Measurements from ENCODE around the gene SLC16A10. TPM values are rescaled to one million over a fixed set of nuclear protein-coding genes. Genes with fewer than 3 reads are reported as not detected.

Gene SLC16A10, protein sequence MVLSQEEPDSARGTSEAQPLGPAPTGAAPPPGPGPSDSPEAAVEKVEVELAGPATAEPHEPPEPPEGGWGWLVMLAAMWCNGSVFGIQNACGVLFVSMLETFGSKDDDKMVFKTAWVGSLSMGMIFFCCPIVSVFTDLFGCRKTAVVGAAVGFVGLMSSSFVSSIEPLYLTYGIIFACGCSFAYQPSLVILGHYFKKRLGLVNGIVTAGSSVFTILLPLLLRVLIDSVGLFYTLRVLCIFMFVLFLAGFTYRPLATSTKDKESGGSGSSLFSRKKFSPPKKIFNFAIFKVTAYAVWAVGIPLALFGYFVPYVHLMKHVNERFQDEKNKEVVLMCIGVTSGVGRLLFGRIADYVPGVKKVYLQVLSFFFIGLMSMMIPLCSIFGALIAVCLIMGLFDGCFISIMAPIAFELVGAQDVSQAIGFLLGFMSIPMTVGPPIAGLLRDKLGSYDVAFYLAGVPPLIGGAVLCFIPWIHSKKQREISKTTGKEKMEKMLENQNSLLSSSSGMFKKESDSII
- total RNA-seq = 10 to 100 TPM; 24.4 to 32.4 TPM

DNA sequence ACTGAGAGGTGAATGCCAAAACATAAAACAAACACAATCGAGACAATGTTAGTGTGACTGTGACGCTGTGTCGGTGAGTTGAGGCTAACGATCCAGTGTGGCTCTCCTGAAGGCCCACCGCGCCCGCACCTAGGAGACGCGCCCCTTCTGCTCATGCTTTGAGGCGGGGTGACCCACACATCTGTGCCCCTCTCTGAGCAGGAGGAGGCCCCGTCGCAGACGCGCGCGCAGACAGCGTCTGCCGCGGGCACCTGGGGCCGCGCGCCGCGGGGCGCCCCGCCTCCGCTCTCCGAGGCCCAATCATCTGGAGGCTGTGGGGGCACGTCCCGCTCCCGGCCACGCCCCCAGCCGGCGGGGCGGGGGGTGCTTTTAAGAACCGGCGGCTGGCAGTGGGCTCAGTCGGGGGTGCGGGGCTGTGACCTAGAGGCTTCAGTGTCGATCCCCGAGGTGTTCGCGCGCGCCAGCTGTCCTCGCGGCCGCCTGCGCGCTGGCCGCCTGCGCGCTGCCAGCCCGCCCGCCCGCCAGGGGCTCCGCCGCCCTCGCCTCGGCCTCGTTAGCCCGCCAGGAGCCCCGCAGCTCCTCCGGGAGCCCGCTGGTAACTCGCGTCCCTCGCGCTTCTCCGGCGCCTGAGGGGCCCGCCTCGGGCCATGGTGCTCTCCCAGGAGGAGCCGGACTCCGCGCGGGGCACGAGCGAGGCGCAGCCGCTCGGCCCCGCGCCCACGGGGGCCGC, at the start of gene SLC16A10:
Gene SLC16A10, plus strand, starts transcription at position 398 of the 730 bp plus-strand sequence. Its CDS starts 250 bp downstream, at position 648.
- no peaks in the 10 kb centered on the region for H3K27me3 ChIP-seq (replicated peaks; ENCODE audit: insufficient read depth)
- H3K4me3 ChIP-seq = peak within 1 kb of the TSS; percentile 72
- TF ChIP-seq, protein P1, sequence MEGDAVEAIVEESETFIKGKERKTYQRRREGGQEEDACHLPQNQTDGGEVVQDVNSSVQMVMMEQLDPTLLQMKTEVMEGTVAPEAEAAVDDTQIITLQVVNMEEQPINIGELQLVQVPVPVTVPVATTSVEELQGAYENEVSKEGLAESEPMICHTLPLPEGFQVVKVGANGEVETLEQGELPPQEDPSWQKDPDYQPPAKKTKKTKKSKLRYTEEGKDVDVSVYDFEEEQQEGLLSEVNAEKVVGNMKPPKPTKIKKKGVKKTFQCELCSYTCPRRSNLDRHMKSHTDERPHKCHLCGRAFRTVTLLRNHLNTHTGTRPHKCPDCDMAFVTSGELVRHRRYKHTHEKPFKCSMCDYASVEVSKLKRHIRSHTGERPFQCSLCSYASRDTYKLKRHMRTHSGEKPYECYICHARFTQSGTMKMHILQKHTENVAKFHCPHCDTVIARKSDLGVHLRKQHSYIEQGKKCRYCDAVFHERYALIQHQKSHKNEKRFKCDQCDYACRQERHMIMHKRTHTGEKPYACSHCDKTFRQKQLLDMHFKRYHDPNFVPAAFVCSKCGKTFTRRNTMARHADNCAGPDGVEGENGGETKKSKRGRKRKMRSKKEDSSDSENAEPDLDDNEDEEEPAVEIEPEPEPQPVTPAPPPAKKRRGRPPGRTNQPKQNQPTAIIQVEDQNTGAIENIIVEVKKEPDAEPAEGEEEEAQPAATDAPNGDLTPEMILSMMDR (IDR thresholded peaks at IDR 0.05) = no peak
- H3K9me3 ChIP-seq = no peaks in the 10 kb centered on the region
- peak; percentile 24 for DNase-seq (ENCODE audit: low spot score)
- peaks cover 0 to 8% of the 10 kb centered on the region in 2 donors for H3K4me1 ChIP-seq (ENCODE audit: control insufficient read depth in 1 of 2, low read depth in 2 of 2)
- H3K36me3 ChIP-seq = no peaks in the 10 kb centered on the region
- no peak within 1 kb of the TSS for H3K27ac ChIP-seq
- peak; percentile 30 for ATAC-seq (ENCODE audit: insufficient number of reproducible peaks, low FRiP score, low read depth)

DNA sequence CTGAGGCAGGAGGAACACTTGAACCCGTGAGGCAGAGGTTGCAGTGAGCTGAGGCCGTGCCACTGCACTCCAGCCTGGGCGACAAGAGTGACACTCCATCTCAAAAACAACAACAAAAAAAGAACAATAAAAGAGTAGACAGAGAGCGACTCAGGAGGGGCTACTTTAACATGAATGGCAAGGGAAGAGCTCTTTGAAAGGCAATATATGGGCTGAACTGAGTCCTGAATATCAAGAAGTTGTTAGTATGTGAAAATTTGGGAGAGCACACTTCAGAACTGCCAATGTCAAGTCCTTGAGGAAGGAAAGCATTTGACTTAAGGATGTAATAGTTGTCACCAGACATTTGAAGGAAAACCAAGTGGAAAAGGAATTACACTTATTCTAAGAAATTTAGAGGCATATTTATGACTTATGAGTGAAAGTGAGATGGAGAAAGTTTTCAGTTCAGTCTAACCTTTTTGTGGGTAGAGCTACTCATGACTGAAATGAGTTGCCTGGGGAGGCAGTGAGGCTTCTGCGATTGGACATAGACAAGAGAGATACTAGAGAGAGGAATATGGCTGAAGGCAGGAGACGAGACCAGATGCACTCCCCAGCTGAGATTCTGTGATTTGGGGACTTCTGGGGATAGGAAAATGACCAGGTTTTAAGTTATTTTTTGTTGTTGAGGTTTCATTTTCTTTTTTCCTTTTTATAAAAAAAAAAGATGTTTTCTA, 48.6 kb upstream of the SLC16A10 start:
- no peak for ATAC-seq (ENCODE audit: insufficient number of reproducible peaks, low FRiP score, low read depth)

DNA sequence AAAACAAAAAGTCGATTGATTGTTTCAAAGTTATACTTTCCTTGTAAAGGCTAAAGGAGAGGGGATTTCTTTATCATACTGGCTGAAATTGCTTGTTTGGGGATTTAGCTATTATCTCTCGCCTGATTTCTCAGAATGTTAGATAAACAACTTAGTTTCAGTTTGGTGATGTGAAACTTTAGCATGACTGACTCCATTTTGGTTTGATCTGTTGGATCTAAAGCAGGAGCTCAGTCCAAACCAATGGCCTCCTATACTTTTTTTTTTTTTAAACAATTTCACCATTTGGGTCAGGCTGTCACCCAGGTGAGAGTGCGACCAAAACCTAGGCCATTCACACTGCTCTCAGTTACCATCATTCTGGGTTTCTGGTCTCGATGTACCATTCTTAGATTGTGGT, 45.4 kb upstream of the SLC16A10 start:
- Histone ChIP-seq H3K4me1 (ENCODE audit: control insufficient read depth in 1 of 2, low read depth in 2 of 2) (no peaks in the 10 kb centered on the region), H3K27me3 (replicated peaks; ENCODE audit: insufficient read depth) (no peaks in the 10 kb centered on the region), H3K36me3 (no peaks in the 10 kb centered on the region), H3K9me3 (no peaks in the 10 kb centered on the region), H3K4me3 (no peak overlapping the region), H3K27ac (no peak overlapping the region)
- TF ChIP-seq, protein P1 (IDR thresholded peaks at IDR 0.05) = no peak
- no peak for DNase-seq (ENCODE audit: low spot score)
- ATAC-seq (ENCODE audit: insufficient number of reproducible peaks, low FRiP score, low read depth) = no peak

More for the DNA sequence above, 48.6 kb upstream of the SLC16A10 start:
- peaks cover 0 to 5% of the 10 kb centered on the region in 2 donors for H3K4me1 ChIP-seq (ENCODE audit: control insufficient read depth in 1 of 2, low read depth in 2 of 2)
- H3K36me3 ChIP-seq = no peaks in the 10 kb centered on the region
- no peak overlapping the region for H3K27ac ChIP-seq
- H3K9me3 ChIP-seq = no peaks in the 10 kb centered on the region
- DNase-seq (ENCODE audit: low spot score) = no peak
- H3K4me3 ChIP-seq = no peak overlapping the region
- TF ChIP-seq, protein P1 (IDR thresholded peaks at IDR 0.05) = no peak
- no peaks in the 10 kb centered on the region for H3K27me3 ChIP-seq (replicated peaks; ENCODE audit: insufficient read depth)

DNA sequence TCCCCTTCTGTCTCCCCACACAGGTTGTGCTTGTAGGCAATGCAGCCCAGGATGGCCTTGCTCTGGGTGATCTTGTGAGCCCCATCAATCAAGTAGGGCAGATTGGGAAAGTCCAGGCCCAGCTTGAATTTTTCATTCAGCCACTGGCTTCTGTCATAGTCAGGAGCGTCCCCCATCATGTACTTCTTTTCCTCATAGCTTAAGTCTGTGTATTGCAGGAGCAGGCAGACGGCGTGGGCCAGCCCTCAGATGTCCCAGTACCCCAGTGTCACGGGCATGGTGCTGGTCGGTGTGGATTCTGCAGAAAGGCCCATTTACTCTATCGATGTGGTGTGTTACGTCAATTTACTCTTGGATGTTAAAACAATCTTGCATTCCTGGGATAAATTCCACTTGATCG, 40.1 kb upstream of the SLC16A10 start:
- TF ChIP-seq, protein P1 (IDR thresholded peaks at IDR 0.05) = no peak
- Histone ChIP-seq H3K27ac (no peak overlapping the region), H3K27me3 (replicated peaks; ENCODE audit: insufficient read depth) (no peaks in the 10 kb centered on the region), H3K4me1 (ENCODE audit: control insufficient read depth in 1 of 2, low read depth in 2 of 2) (peaks cover 3 to 20% of the 10 kb centered on the region in 2 donors), H3K4me3 (no peak overlapping the region), H3K36me3 (no peaks in the 10 kb centered on the region), H3K9me3 (no peaks in the 10 kb centered on the region)
- ATAC-seq (ENCODE audit: insufficient number of reproducible peaks, low FRiP score, low read depth) (no peak), DNase-seq (ENCODE audit: low spot score) (no peak)

Measured in thoracic aorta (tissue), 2 donors.